IPS-NIHi7 (cell line): Measurements from ENCODE around the gene ZNF8.
"Not testable (repeated sequence)": the region's sequence is repeated elsewhere in the genome, so short reads cannot be mapped to it uniquely, and the experiment has no call there.

Experiments
- DNase-seq: peaks from one replicate; pipeline ENCODE4 v3.0.0; 2012; ENCODE audit warnings: mixed read lengths; ENCODE audit errors: extremely low spot score

The ZNF8 gene

DNA sequence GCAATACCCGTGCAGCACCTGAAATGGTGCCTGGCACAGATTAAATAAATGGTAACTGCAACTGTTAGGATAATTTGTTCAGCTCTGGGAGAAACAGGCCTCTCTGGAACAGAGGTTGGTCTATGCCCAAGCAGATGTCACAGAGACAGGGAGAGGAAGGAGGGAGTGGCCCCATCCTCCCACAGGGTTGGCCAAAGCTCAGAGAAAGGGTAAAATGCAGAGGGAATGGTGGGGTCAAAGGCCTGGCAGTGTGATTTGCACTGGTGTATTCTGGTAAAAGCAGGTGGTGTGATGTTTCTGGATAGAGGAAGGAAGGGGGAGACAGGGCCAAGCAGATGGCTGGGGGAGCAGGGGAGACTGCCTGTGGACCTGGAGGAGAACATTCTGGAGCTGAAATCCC is 57.5 kb downstream of the ZNF8 start:
- no peak for DNase-seq

DNA sequence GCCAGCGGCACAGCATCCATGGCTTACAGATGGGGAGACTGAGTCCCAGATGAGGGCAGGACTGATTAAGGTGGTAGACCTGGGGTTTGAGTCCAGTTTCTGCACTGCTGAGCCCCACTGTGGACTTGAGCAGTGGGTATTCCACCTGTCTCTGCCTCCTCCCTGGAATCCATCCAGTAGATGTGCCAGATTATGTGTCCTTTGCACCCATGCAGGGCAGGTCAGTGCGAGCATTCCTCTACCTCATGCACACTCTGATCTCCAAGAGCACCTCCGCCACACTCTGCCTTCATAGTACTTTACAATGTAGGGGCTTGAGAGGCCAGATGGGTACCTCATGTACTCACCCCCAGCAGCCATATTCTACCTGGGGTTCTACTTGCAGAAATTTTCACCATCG is 58.1 kb downstream of the ZNF8 start:
- no peak for DNase-seq

DNA sequence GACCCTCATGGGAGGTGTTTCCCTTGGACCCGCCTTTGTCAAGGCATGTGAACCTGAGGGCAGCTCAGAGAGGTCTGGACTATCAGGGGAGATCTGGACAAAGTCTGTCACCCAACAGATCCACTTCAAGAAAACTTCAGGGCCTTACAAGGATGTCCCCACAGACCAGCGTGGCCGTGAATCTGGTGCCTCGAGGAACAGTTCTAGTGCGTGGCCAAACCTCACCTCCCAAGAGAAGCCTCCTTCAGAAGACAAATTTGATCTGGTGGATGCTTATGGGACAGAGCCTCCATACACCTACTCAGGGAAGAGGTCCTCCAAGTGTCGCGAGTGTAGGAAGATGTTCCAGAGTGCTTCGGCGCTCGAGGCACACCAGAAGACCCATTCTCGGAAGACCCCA is 59.6 kb downstream of the ZNF8 start:
- no peak for DNase-seq

DNA sequence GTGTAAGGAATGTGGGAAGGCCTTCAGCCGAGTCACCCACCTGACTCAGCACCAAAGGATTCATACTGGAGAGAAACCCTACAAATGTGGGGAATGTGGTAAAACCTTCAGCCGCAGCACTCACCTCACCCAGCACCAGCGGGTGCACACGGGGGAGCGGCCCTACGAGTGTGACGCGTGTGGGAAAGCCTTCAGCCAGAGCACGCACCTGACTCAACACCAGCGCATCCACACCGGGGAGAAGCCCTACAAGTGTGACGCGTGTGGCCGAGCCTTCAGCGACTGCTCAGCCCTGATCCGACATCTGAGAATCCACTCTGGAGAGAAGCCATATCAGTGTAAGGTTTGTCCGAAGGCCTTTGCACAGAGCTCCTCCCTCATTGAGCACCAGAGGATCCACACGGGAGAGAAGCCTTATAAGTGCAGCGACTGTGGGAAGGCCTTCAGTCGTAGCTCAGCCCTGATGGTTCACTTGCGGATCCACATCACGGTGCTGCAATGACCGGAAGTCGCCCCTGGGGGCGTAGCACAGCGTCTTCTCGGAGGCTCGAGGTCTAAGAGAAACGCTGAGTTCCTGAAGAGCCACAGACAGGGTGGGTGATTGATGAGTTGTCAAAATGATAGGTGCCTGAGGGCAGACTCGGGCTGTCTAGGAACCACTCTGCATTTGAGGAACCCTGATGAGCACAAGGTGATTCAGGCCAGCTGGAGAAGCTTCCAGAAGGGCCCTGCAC is 60.2 kb downstream of the ZNF8 start:
- peak; percentile 75 for DNase-seq

DNA sequence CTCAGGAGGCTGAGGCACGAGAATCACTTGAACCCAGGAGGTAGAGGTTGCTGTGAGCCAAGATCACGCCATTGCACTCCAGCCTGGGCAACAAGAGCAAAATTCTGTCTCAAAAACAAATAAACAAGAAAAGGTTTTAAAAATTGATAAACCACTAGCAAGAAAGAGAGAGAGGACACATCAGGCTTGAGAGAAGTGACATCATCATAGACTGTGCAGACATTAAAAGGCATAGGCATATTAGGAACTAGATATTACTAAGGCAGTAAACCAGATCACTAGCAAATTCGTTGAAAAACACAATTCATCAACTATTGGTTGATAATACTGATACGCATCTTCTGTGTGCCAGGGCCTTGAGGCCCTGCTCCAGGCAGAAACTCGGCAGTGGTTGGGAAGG is 66.8 kb downstream of the ZNF8 start:
- no peak for DNase-seq

DNA sequence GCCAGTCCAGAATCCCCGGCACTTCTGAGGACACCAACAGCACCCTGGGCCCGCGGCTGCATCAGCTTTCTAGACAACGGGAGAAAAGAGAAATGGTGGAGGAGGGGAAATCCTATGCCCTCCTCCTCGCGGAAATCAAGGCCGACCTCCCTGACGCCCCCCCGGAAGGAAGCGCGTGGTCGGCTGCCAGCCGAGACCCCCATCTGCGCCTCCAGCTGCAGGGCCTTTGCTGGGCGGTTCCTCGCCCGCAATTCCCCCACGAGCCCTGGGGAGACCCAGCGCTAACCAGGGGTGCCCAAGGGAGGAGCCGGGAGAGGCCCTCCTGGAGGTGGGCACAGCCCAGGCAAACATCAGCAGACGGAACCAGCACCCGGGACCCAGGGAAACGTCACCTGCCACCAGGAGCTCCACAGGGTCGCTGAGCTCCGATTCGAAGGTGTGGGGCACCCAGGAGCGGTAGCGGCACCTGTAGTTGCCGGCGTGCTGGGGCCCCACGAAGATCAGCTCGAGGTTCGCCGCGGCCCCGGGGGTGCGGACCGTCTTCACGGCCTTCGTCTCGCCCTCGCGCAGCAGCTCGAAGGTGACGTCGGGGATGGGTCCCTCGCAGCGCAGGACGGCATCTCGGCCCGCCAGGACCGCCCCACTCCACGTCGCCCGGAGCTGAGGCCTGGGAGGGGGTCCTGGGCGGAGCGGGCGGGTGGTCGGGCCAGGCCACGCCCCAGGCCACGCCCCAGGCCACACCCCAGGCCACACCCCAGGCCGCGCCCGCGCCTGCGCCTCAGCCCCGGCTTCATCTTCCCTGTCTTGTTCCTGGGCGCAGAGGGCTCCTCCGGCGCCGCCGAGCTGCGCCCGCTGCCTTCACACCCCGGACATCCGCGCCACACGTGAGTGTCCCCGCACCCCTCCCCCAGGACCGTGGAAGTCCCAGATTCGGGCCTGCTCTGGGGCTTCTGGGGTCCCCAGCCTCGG is 68.5 kb downstream of the ZNF8 start:
- peak; percentile 97 for DNase-seq

DNA sequence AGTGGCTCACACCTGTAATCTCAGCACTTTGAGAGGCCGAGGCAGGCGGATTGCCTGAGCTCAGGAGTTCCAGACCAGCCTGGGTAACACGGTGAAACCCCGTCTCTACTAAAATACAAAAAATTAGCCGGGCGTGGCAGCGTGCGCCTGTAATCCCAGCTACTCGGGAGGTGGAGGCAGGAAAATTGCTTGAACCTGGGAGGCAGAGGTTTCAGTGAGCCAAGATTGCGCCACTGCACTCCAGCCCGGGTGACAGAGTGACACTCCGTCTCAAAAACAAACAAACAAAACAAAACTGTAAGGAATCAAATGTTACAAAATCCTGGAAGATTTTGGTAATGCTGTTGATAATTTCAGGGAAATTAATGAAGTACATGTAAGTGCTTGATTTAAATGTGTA is 69.3 kb downstream of the ZNF8 start:
- DNase-seq, result not testable (repeated sequence)

DNA sequence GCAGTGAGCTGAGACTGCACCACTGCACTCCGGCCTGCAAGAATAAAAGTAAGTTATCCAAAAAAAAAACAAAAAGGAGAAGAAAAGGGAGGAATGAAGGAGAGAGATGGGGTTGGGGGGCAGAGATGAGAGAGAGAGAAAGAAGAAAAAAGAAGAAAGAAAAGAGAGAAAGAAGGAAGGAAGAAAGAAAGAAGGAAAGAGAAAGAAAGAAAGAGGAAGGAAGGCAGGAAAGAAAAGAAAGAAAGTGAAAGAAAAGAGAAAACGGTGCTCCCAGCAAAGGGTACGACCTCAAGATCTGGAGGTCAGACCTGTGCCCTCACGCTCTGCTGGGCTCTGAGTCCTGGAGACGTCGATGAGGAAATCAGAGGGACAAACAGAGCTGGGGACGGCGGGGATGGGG is 70.8 kb downstream of the ZNF8 start:
- no peak for DNase-seq

DNA sequence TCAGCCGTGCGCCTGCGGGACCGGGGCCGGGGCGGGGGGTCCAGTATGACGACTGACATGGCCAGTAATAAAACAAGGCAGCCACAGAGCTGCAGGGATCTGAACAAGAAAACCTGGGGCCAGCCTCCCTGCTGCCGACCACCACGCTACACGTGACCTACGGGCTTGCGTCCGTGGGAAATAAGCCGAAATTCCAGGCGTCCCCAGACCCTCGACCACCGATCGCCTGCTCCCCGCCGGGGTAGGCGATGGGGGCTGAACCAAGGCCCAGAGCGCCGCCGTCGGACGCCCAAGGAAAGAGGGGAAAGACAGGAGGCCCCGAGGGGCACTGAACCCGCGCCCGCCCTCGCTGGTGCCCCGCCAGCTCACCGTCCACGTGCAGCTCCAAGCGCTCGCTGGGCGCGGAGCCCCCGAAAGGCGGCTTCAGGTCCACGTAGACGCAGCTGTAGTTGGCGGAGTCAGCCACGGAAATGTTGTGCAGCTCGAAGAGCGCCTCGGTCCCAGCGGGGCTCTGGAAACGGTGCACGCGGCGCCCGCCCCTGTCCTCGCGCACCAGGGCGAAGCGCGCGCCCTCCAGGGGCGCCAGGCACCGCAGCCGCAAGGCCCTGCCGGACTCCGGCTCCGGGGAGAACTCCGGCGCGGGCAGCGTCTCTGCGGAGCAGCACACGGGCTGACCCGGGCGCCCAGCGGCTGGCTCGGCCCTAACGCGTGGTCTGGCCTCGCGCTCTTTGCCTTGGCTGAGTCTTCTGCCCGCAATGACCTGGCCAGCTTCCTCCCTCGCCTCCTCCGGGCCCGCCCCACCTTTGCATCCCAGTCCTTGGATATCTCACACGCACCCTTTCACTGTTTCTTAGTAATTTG is 71.5 kb downstream of the ZNF8 start:
- DNase-seq, result no peak

DNA sequence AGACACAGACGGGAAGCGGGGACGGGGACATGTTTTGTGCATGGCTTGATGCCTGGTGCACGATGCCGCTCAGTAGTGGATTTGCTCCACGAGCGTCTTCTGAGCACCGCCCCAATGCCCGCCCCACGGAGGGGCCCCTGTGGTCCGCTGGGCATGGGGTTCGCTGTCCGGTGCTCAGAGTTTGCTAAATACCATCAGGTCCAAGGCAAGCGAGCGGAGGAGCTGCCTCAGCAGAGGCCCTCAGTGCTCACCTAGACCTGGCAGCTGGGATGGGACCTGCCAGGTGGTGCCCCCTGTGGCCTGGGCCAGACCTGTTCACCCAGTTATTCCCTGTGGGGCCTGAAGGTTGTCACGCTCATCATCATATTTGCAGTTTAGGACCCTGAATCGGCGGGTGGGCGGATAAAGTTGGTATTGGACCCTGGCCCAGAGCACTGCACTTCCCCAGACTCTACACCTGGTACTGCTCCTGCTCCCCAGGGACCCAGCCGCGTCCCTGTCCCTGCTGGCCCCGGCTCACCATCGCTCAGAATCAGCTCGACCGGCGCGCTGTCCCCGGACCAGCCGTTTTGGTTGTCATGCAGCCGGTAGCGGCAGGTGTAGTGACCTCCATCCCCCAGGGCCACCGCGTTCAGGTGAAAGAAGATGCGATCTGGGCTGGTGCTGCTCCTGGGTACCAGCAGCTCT is 72.3 kb downstream of the ZNF8 start:
- no peak for DNase-seq

DNA sequence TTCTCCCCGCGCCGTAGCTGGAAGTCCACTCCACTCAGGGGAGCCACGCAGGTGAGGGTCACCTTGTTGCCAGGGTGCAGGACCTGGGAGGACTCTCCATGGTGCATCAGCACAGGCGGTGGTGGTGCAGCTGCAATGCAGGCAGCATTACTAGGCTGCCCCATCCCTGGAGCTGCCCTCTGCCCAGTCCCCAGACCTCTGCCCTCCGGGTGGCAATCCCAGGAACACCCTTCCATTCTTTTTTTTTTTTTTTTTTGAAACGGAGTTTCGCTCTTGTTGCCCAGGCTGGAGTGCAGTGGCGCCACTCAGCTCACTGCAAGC is 72.8 kb downstream of the ZNF8 start:
- no peak for DNase-seq

DNA sequence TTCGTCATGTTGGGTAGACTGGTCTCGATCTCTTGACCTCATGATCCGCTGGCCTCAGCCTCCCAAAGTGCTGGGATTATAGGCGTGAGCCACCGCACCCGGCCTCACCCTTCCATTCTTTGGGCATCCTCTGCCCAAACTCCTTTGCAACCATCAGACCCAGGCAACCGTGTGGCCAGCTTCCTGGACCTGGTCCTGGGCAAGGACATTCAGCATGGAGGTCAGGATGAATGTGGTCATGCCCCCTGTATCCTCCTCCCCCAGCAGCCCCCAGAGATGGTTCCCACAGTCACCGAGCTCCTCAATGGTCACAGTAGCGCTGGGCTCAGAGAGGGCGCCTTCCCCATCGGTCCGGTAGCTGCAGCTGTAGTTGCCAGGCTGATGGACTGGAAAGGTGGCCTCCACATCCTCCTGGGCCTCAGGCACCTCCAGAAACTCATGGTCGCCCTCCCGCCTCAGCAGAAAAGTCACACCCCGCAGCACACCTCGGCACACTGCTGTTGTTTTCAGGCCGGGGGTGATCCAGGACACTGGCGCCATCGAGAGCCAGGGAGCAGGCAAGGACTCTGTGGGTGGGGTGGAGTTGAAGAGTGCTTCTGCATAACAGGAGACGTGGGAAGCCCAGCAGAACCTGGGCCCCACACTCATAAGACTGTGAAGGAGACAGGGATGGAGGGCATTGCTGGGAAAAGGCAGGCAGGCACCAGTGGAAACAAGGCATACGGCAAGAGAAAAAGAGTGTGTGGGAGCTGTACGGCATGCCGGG is 73.4 kb downstream of the ZNF8 start:
- DNase-seq, result no peak
